ENCODE data around the gene GATB.

The GATB gene

GRCh38 chr4:151807220-151807619, 46.4 kb upstream of the GATB start:
- no peak for DNase-seq (ENCODE audit: low read depth)
- H3K4me3 ChIP-seq (ENCODE audit: low read depth, low read length): no peak overlapping the region
- no peak for TF ChIP-seq CTCF (IDR thresholded peaks at IDR 0.05; ENCODE audit: low read depth, low read length)
- TF ChIP-seq POLR2A (IDR thresholded peaks at IDR 0.05; ENCODE audit: extremely low read depth, insufficient read length): no peak
- no peak for TF ChIP-seq MYC (IDR thresholded peaks at IDR 0.05; ENCODE audit: low read depth, low read length)
- no peak for TF ChIP-seq MAX (IDR thresholded peaks at IDR 0.05; ENCODE audit: low read depth, low read length)

GRCh38 chr4:151806511-151806927, 45.7 kb upstream of the GATB start:
- no peak overlapping the region for H3K4me3 ChIP-seq (ENCODE audit: low read depth, low read length)
- no peak for DNase-seq (ENCODE audit: low read depth)
- TF ChIP-seq MYC (IDR thresholded peaks at IDR 0.05; ENCODE audit: low read depth, low read length): no peak
- no peak for TF ChIP-seq MAX (IDR thresholded peaks at IDR 0.05; ENCODE audit: low read depth, low read length)
- TF ChIP-seq POLR2A (IDR thresholded peaks at IDR 0.05; ENCODE audit: extremely low read depth, insufficient read length): no peak

GRCh38 chr4:151804821-151805220, 44.0 kb upstream of the GATB start:
- no peak overlapping the region for H3K4me3 ChIP-seq (ENCODE audit: low read depth, low read length)
- no peak for DNase-seq (ENCODE audit: low read depth)
- no peak for TF ChIP-seq MYC (IDR thresholded peaks at IDR 0.05; ENCODE audit: low read depth, low read length)
- TF ChIP-seq CTCF (IDR thresholded peaks at IDR 0.05; ENCODE audit: low read depth, low read length): no peak
- TF ChIP-seq MAX (IDR thresholded peaks at IDR 0.05; ENCODE audit: low read depth, low read length): no peak
- no peak for TF ChIP-seq POLR2A (IDR thresholded peaks at IDR 0.05; ENCODE audit: extremely low read depth, insufficient read length)

GRCh38 chr4:151804086-151804630, 43.4 kb upstream of the GATB start:
- DNase-seq (ENCODE audit: low read depth): no peak
- no peak for TF ChIP-seq MAX (IDR thresholded peaks at IDR 0.05; ENCODE audit: low read depth, low read length)
- TF ChIP-seq MYC (IDR thresholded peaks at IDR 0.05; ENCODE audit: low read depth, low read length): no peak
- TF ChIP-seq POLR2A (IDR thresholded peaks at IDR 0.05; ENCODE audit: extremely low read depth, insufficient read length): no peak
- TF ChIP-seq CTCF (IDR thresholded peaks at IDR 0.05; ENCODE audit: low read depth, low read length): no peak
- H3K4me3 ChIP-seq (ENCODE audit: low read depth, low read length): no peak overlapping the region

- TF ChIP-seq CTCF (IDR thresholded peaks at IDR 0.05; ENCODE audit: low read depth, low read length) (no peak), MYC (IDR thresholded peaks at IDR 0.05; ENCODE audit: low read depth, low read length) (no peak), MAX (IDR thresholded peaks at IDR 0.05; ENCODE audit: low read depth, low read length) (no peak), POLR2A (IDR thresholded peaks at IDR 0.05; ENCODE audit: extremely low read depth, insufficient read length) (no peak)
- no peak overlapping the region for H3K4me3 ChIP-seq (ENCODE audit: low read depth, low read length)
- DNase-seq (ENCODE audit: low read depth): no peak
These were observed 42.4 kb upstream of the GATB start for GRCh38 chr4:151803246-151803645.

- H3K4me3 ChIP-seq (ENCODE audit: low read depth, low read length): no peak overlapping the region
- TF ChIP-seq MAX (IDR thresholded peaks at IDR 0.05; ENCODE audit: low read depth, low read length) (no peak), CTCF (IDR thresholded peaks at IDR 0.05; ENCODE audit: low read depth, low read length) (peak; percentile 94), POLR2A (IDR thresholded peaks at IDR 0.05; ENCODE audit: extremely low read depth, insufficient read length) (no peak)
- peak; percentile 49 for DNase-seq (ENCODE audit: low read depth)
These were observed 41.0 kb upstream of the GATB start for GRCh38 chr4:151801547-151802516.

All from NB4 (cell line).